Gastroesophageal sphincter (tissue), 3 donors: ENCODE measurements around the gene HOXB7.

Source experiments
- EP300 ChIP-seq: sonication (generic); formaldehyde crosslinking; IDR thresholded peaks from one replicate; pipeline ENCODE4 v1.6.1; 2017; ENCODE audit warnings: antibody characterized with exemption, mild to moderate bottlenecking
- POLR2A ChIP-seq, 2 donors: fragments of 450-650 bp; IDR thresholded peaks; one replicate each; pipeline ENCODE4 v1.6.1; 2017; ENCODE audit warnings: antibody characterized with exemption in 2 of 2, mild to moderate bottlenecking in 2 of 2, moderate library complexity in 1 of 2
- POLR2AphosphoS5 ChIP-seq: sonication (generic); formaldehyde crosslinking; IDR thresholded peaks from one replicate; pipeline ENCODE4 v1.6.1; 2017; ENCODE audit warnings: antibody characterized with exemption
- TF ChIP-seq, protein P1 (sequence below), 4 experiments: fragments of 200-600 bp in 2 of 4; fragments of 450-650 bp in 2 of 4; sonication (generic) in 1 of 4; IDR thresholded peaks; one replicate each; pipeline ENCODE4 v1.5.1; 2017 to 2019; ENCODE audit warnings: antibody characterized with exemption in 4 of 4, mild to moderate bottlenecking in 2 of 4, moderate library complexity in 2 of 4

DNA sequence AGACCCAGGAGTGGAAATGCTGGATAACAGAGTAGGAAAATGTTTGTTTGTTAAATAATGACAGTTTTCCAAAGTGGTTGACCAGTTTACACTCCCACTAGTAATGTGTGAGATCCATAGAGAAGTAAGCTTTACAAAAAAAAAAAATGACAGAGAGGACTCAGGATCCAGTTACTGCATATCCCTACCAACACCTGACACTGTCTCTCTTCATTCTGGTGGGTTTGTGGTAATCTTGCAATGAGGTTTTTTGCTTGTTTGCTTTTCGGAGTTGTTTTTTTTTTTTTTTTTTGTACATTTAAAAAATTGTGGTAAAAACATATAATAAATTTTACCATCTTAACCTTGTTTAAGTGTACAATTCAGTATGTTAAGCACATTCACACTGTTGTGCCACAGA, 38.9 kb upstream of the HOXB7 start:
- TF ChIP-seq, protein P1, sequence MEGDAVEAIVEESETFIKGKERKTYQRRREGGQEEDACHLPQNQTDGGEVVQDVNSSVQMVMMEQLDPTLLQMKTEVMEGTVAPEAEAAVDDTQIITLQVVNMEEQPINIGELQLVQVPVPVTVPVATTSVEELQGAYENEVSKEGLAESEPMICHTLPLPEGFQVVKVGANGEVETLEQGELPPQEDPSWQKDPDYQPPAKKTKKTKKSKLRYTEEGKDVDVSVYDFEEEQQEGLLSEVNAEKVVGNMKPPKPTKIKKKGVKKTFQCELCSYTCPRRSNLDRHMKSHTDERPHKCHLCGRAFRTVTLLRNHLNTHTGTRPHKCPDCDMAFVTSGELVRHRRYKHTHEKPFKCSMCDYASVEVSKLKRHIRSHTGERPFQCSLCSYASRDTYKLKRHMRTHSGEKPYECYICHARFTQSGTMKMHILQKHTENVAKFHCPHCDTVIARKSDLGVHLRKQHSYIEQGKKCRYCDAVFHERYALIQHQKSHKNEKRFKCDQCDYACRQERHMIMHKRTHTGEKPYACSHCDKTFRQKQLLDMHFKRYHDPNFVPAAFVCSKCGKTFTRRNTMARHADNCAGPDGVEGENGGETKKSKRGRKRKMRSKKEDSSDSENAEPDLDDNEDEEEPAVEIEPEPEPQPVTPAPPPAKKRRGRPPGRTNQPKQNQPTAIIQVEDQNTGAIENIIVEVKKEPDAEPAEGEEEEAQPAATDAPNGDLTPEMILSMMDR (IDR thresholded peaks at IDR 0.05): no peak
- TF ChIP-seq POLR2A (IDR thresholded peaks at IDR 0.05) (no peak), EP300 (no peak), POLR2AphosphoS5 (no peak)
